CD4-positive, alpha-beta T cell treated with Interleukin-1 beta for 1 hour (primary cell): Measurements from ENCODE around the gene IPP.
"Not testable (repeated sequence)": the region's sequence is repeated elsewhere in the genome, so short reads cannot be mapped to it uniquely, and the experiment has no call there.

ENCODE experiments used
- DNase-seq, 2 donors: peaks; one replicate each; pipeline ENCODE4 v3.0.0-alpha.2; 2020 to 2022

IPP gene

GRCh38 chr1:45750298-45751038 is at the start of gene IPP:
IPP (minus strand) TSS chr1:45750653; CDS start chr1:45746411, 4,242 bp downstream.
- peak; percentile 93 to 96 for DNase-seq

DNA sequence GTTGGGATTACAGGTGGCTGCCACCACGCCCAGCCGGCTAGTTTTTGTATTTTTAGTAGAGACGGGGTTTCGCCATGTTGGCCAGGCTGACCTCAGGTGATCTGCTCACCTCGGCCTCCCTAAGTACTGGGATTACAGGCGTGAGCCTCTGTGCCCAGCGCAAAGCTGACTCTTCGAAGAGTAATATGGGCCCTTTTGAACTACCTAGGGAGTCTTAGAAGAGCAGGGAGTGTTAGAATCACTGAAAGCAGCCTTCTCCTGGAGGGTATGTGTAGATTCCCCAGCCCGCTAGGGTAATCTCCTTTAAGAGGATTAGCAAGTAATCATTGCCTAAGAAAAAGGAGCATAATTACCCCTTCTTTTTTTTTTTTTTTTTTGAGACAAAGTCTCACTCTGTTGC is 46.5 kb upstream of the IPP start:
- no peak for DNase-seq

DNA sequence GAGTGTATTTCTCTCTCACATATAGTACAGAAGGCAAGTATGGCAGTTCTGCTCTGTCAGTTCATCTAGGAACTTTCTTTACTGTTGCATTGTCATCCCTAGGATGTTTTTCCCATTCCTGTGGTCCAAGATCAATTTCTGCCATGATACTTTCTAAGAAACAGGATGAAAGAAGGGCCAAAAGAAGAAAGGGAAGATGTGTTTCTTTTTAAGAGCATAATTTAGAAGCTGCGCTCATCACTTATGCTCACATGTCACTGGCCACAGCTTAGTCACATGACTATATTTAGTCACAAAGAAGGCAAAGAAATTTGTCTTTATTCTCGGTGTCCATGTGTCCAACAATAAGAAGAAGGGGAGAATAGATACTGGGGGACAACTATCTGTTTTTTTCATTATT is 45.9 kb upstream of the IPP start:
- DNase-seq, result no peak

DNA sequence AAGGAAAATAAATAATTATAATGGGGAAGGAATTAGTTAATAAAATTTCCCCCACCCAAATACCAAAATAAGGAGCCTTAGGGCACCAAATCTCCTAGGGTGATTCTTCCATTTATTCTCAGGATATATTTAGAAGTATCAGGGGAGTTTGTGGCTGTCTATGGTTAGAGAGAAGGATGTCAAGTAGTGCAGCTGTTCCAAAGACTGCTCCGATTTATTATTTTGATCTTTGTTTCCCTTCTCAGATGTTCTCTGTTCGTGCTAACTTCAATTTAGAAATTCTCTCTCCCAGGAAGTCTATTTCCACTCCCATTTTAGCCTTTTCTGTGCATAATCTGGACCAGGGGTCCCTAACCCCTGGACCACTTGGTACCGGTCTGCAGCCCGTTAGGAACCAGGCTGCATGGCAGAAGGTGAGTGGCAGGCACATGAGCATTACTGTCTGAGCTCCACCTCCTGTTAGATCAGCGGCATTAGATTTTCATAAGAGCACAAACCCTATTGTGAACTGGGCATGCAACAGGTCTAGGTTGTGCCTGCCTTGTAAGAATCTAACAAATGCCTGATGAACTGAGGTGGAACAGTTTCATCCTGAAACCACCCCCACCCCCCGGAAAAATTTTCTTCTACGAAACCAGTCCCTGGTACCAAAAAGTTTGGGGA is 43.6 kb upstream of the IPP start:
- no peak for DNase-seq

- no peak for DNase-seq
Measured at GRCh38 chr1:45792744-45793143, 42.3 kb upstream of the IPP start.

GRCh38 chr1:45789601-45790000 is 39.1 kb upstream of the IPP start:
- DNase-seq, result no peak

DNA sequence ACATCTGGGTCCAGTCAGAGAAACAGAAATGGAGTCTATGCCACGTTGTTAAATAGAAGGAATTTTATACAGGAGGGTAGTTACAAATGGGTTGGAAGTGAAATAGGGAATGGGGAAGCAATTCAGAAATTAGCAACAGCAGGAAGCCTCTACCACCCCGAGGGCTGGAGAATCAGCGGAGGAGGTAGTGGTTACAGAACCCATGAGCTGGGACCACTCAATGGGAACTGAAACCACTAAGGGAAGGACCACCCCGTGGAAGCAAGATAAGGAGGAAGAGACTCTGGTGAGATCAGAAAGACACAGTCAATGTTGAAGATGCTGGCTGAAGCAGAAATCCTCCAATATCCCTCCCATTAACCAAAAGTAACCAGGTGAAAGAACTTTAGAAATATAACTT is 37.5 kb upstream of the IPP start:
- no peak for DNase-seq

DNA sequence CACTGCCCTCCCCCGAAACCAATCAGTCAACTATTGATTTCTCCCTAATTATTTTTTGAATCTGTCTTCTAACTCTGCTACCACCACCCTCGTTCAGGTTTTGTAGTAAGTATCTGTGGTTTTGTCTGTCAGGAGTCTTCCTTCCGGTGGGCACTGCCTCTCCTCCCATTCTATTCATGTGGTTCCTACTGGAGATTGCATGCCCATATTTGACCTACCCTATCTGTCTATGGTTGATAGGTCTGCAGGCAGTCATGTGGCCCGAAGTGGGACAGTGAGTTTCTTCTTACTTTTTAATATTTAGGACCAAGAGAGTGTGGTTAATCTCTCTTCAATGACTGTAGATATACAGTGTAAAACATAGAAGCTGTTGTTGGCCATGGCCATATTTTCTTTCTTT is 35.1 kb upstream of the IPP start:
- peak; percentile 22 to 59 for DNase-seq

DNA sequence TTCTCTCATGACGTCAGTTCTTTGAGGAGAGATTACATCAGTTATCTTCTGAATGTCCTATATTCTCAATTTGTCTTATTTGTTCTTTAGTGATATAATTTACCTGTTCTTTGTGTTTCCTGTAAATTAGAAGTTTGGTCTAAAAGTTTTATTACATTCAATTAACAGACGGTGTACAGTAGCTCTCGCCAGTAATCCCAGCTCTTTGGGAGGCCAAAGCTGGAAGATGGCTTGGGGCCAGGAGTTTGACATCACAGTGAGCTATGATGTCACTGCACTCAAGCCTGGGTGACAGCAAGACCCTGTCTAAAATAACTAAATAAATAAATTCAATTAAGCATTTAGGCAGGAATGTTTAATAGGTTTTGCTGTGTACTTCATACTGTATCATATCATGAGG is 25.3 kb upstream of the IPP start:
- no peak for DNase-seq

DNA sequence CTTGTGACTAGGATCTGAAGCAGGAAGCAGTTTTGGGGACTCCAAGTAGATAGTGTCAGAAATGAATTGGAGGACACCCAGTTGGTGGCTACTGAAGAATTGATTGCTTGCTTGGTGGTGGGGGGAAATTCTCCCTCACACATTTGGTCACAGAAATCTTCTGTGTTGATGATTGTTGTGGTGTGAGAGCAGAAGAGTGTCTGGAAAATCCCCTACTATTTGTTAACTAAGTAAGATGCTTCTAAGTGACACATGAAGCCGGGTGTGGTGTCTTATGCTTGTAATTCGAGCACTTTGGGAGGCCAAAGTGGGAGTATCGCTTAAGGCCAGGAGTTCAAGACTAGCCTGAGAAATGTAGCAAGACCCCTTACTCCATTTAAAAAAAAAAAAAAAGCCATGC is 22.5 kb upstream of the IPP start:
- DNase-seq, result no peak

GRCh38 chr1:45769261-45769932 is 18.9 kb upstream of the IPP start:
- no peak for DNase-seq

DNA sequence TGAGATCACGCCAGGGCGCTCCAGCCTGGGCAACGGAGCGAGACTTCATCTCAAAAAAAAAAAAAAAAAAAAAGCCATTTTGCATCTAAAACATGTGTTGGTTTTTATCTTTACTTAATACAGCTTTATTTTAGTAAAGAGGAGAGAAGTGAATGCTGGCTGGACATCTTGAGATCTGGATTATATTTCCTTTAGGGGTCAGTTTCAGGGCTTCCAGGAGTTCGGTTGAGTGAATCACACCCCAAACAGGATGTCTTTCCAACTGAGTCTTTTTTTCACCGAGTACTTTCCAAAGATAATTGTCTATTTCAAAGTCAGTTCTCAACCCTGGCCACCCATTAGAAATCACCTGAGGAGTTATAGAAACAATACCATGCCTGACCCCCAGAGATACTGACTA is 16.6 kb upstream of the IPP start:
- DNase-seq, result no peak

DNA sequence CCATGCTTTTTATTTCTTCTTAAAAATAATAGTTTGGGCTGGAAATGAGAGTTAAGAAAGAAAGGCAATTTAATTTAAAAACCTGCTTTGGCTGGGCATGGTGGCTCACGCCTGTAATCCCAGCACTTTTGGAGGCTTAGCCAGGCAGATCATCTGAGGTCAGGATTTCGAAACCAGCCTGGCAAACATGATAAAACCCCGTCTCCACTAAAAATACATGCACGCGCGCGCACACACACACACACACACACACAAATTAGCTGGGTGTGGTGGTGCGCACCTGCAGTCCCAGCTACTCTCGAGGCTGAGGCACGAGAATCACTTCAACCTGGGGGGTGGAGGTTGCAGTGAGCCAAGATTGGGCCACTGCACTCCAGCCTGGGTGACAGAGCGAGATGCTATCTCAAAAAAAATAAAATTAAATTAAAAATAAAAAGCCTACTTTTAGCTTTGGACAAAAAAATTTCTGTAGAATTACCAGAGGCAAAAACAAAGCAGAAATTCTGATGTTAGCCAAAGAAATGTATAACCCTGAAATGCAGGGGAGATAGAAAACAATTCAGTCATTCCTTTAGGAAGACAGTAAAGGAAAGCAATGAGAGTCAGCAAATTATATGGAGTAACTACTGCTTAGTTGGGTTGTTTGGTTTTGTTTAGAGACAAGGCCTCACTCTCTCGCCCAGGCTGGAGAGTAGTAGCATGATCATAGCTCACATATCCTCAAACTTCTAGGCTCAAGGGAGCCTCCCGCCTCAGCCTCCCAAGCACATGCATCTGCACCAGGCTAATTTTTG is 15.7 kb upstream of the IPP start:
- no peak for DNase-seq

- DNase-seq, result no peak
Measured at GRCh38 chr1:45762291-45762690, 11.8 kb upstream of the IPP start.

- no peak for DNase-seq
Measured at GRCh38 chr1:45755697-45756096, 5.2 kb upstream of the IPP start.

GRCh38 chr1:45753248-45754037 is 3.0 kb upstream of the IPP start:
- DNase-seq, result no peak

DNA sequence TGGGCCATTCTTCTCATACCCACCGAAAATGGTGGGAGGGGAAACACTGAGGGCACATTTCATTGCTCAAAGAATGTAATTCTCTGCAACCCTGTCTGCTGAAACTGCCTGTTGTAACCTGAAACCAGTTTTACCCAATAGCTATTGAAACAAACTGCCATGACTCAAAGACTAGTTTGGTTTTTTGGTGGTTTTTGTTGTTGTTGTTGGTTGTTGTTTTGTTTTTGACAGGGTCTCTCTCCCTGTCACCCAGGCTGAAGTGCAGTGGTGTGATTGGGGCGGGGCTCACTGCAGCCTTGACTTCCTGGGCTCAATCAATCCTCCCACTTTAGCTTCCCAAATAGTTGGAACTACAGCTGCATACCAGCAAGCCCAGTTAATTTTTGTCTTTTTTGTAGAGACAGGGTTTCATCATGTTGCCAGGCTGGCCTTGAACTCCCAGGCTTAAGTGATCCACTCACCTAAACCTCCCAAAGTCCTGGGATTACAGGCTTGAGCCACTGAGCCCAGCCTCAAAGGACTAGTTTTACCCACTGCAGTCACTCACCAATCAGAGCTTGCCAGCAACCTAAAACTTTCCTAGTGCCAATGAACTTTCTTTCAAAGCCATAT is 2.1 kb upstream of the IPP start:
- no peak for DNase-seq

DNA sequence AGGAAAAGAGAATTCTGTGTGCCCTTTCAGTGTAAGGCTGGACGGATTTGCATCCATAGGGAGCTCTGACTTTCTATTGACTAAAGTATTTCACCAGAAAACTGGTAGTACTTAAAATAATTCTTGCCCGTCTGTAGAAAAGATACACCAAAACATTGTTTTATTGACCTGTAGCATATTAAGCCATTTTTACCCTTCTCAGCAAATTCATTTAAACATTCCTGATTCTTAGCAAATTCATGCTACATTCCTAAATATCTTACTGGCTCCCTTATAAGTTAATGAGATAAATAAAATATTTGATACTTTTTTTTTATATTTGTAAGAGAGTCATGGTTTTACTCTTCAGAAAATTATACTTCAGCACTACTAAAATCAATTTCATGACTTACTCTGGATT is 1.6 kb upstream of the IPP start:
- DNase-seq, result no peak

- DNase-seq, result not testable (repeated sequence)
Measured at GRCh38 chr1:45751039-45751838, 786 bp upstream of the IPP start.

GRCh38 chr1:45746922-45747321 is 3.5 kb downstream of the IPP start:
- DNase-seq, result no peak

- DNase-seq, result not testable (repeated sequence)
Measured at GRCh38 chr1:45739641-45740156, 10.8 kb downstream of the IPP start.
